Measurements from ENCODE around the gene SLC35F4. TPM values are rescaled to one million over a fixed set of nuclear protein-coding genes. Genes with fewer than 3 reads are reported as not detected.

SLC35F4 gene
- total RNA-seq, 2 donors from 2014 or later, result not detected

DNA sequence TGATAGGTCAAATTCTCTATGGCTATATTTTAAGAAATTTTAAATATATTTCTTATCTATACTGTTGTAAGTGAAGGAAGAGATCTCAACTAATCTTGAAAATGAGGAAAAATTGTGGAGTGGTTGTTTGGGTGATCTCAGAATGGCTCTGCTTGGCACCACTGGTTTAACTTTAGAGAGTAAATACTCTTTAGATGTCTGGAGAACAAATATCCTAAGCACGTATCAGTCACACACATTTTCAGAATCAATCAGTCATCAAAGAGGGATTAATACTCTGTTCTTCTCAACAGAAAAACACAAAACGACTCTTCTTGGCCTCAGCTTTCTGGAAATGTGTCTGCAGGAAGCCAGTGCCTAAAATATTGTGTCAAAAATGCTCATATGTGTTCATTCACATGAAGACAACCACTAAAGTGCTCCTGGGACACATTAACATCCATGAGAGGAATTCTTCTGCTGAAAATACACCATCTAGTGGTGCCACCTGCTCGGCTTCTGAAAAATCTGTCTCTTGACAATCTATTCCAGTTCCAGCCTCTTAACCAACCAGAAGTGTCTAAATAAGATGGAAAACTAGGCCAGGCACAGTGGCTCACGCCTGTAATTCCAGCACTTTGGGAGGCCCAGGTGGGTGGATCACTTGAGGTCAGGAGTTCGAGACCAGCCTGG lies 291.1 kb downstream of the SLC35F4 start:
- H3K9ac ChIP-seq (ENCODE audit: extremely low read depth, low read length, poor library complexity, severe bottlenecking), result no peak overlapping the region
- Mint-ChIP-seq H3K4me1 (peaks cover 19% of the 10 kb centered on the region), H3K36me3 (ENCODE audit: low read depth) (no peaks in the 10 kb centered on the region), H3K27me3 (ENCODE audit: insufficient read depth) (no peaks in the 10 kb centered on the region), H3K4me3 (no peak overlapping the region), H3K9me3 (no peaks in the 10 kb centered on the region), H3K27ac (no peak overlapping the region)
- no peak for DNase-seq
- H3K27ac ChIP-seq (ENCODE audit: low read depth, low read length), result no peak overlapping the region
- H3K4me3 ChIP-seq (ENCODE audit: low read length), result no peak overlapping the region
- peak; percentile 65 for TF ChIP-seq CTCF (conservative IDR thresholded peaks at IDR 0.05)
- no peaks in the 10 kb centered on the region for H3K36me3 ChIP-seq (ENCODE audit: control insufficient read depth, insufficient read depth, low read length)
- peaks cover 8% of the 10 kb centered on the region for H3K4me1 ChIP-seq (ENCODE audit: control insufficient read depth, insufficient read depth, low read length)
- 83 to 94% methylated on average over 4 to 5 of the region's 5 CpGs for WGBS, 2 experiments (ENCODE audit: insufficient coverage in 1 of 2, insufficient read length in 1 of 2)
- no peaks in the 10 kb centered on the region for H3K9me3 ChIP-seq (ENCODE audit: control insufficient read depth, low read length)
- no peaks in the 10 kb centered on the region for H3K27me3 ChIP-seq (ENCODE audit: control insufficient read depth, insufficient read depth, low read length, poor library complexity, severe bottlenecking)

- no peak overlapping the region for H3K9ac ChIP-seq (ENCODE audit: extremely low read depth, low read length, poor library complexity, severe bottlenecking)
- H3K36me3 Mint-ChIP-seq (ENCODE audit: low read depth), result no peaks in the 10 kb centered on the region
- no peak overlapping the region for H3K4me3 ChIP-seq (ENCODE audit: low read length)
- no peaks in the 10 kb centered on the region for H3K27me3 Mint-ChIP-seq (ENCODE audit: insufficient read depth)
- WGBS, 2 experiments (ENCODE audit: insufficient coverage in 1 of 2, insufficient read length in 1 of 2), result 71 to 79% methylated on average over 2 to 3 of the region's 3 CpGs
- H3K36me3 ChIP-seq (ENCODE audit: control insufficient read depth, insufficient read depth, low read length), result no peaks in the 10 kb centered on the region
- DNase-seq, result no peak
- no peak overlapping the region for H3K27ac ChIP-seq (ENCODE audit: low read depth, low read length)
- H3K27ac Mint-ChIP-seq, result no peak overlapping the region
- H3K9me3 Mint-ChIP-seq, result no peaks in the 10 kb centered on the region
- no peaks in the 10 kb centered on the region for H3K9me3 ChIP-seq (ENCODE audit: control insufficient read depth, low read length)
- no peak for TF ChIP-seq CTCF (conservative IDR thresholded peaks at IDR 0.05)
- H3K4me1 ChIP-seq (ENCODE audit: control insufficient read depth, insufficient read depth, low read length), result peaks cover 8% of the 10 kb centered on the region
- no peak overlapping the region for H3K4me3 Mint-ChIP-seq
- peaks cover 19% of the 10 kb centered on the region for H3K4me1 Mint-ChIP-seq
- no peaks in the 10 kb centered on the region for H3K27me3 ChIP-seq (ENCODE audit: control insufficient read depth, insufficient read depth, low read length, poor library complexity, severe bottlenecking)
Observed at GRCh38 chr14:57573173-57573572, 292.7 kb downstream of the SLC35F4 start.

GRCh38 chr14:57568554-57568953 lies 297.3 kb downstream of the SLC35F4 start:
- no peaks in the 10 kb centered on the region for H3K9me3 Mint-ChIP-seq
- peaks cover 2% of the 10 kb centered on the region for H3K4me1 ChIP-seq (ENCODE audit: control insufficient read depth, insufficient read depth, low read length)

More at GRCh38 chr14:57568554-57568953, 297.3 kb downstream of the SLC35F4 start:
- Mint-ChIP-seq H3K36me3 (ENCODE audit: low read depth) (no peaks in the 10 kb centered on the region), H3K27ac (no peak overlapping the region), H3K4me3 (no peak overlapping the region), H3K27me3 (ENCODE audit: insufficient read depth) (no peaks in the 10 kb centered on the region), H3K4me1 (peaks cover 7% of the 10 kb centered on the region)
- H3K9me3 ChIP-seq (ENCODE audit: control insufficient read depth, low read length), result no peaks in the 10 kb centered on the region
- H3K27ac ChIP-seq (ENCODE audit: low read depth, low read length), result no peak overlapping the region
- no peak overlapping the region for H3K9ac ChIP-seq (ENCODE audit: extremely low read depth, low read length, poor library complexity, severe bottlenecking)
- TF ChIP-seq CTCF (conservative IDR thresholded peaks at IDR 0.05), result no peak
- no peak overlapping the region for H3K4me3 ChIP-seq (ENCODE audit: low read length)
- no peaks in the 10 kb centered on the region for H3K36me3 ChIP-seq (ENCODE audit: control insufficient read depth, insufficient read depth, low read length)
- 92 to 100% methylated on average over 1 to 4 of the region's 4 CpGs for WGBS, 2 experiments (ENCODE audit: insufficient coverage in 1 of 2, insufficient read length in 1 of 2)
- peaks cover 13% of the 10 kb centered on the region for H3K27me3 ChIP-seq (ENCODE audit: control insufficient read depth, insufficient read depth, low read length, poor library complexity, severe bottlenecking)
- no peak for DNase-seq
